Measurements from ENCODE around the gene MPV17.
"Not testable (repeated sequence)": the region's sequence is repeated elsewhere in the genome, so short reads cannot be mapped to it uniquely, and the experiment has no call there.

MPV17 gene

GRCh38 chr2:27280826-27281225 lies 42.1 kb downstream of the MPV17 start:
- no peak for TF ChIP-seq CTCF (IDR thresholded peaks at IDR 0.05; ENCODE audit: low read depth, low read length)
- DNase-seq (ENCODE audit: extremely low read depth, low read depth), result no peak

- DNase-seq (ENCODE audit: extremely low read depth, low read depth), result no peak
- no peak for TF ChIP-seq CTCF (IDR thresholded peaks at IDR 0.05; ENCODE audit: low read depth, low read length)
Observed at GRCh38 chr2:27278010-27278409, 44.9 kb downstream of the MPV17 start.

- TF ChIP-seq CTCF (IDR thresholded peaks at IDR 0.05; ENCODE audit: low read depth, low read length), result no peak
- DNase-seq (ENCODE audit: extremely low read depth, low read depth), result no peak
Observed at GRCh38 chr2:27275211-27276150, 47.4 kb downstream of the MPV17 start, which contains the start of gene DNAJC5G. DNAJC5G (plus strand) TSS chr2:27275433; CDS start chr2:27276729, 1,296 bp downstream.

- DNase-seq (ENCODE audit: extremely low read depth, low read depth), result not testable (repeated sequence)
Observed at GRCh38 chr2:27272537-27273522, 50.1 kb downstream of the MPV17 start.

GRCh38 chr2:27271631-27272340 lies 51.1 kb downstream of the MPV17 start:
- no peak for TF ChIP-seq CTCF (IDR thresholded peaks at IDR 0.05; ENCODE audit: low read depth, low read length)

GRCh38 chr2:27270670-27271069 lies 52.2 kb downstream of the MPV17 start:
- no peak for DNase-seq (ENCODE audit: extremely low read depth, low read depth)
- TF ChIP-seq CTCF (IDR thresholded peaks at IDR 0.05; ENCODE audit: low read depth, low read length), result no peak

More at GRCh38 chr2:27271631-27272340, 51.1 kb downstream of the MPV17 start:
- no peak for DNase-seq (ENCODE audit: extremely low read depth, low read depth)

- no peak for DNase-seq (ENCODE audit: extremely low read depth, low read depth)
- TF ChIP-seq CTCF (IDR thresholded peaks at IDR 0.05; ENCODE audit: low read depth, low read length), result no peak
Observed at GRCh38 chr2:27270131-27270530, 52.8 kb downstream of the MPV17 start.

GRCh38 chr2:27268296-27268695 lies 54.6 kb downstream of the MPV17 start:
- DNase-seq (ENCODE audit: extremely low read depth, low read depth), result not testable (repeated sequence)
